IPS-NIHi11 (cell line): ENCODE data around the gene SND1.

Experiments
- DNase-seq: peaks from one replicate; pipeline ENCODE4 v3.0.0; 2012; ENCODE audit warnings: mixed read lengths, low spot score

The SND1 gene

DNA sequence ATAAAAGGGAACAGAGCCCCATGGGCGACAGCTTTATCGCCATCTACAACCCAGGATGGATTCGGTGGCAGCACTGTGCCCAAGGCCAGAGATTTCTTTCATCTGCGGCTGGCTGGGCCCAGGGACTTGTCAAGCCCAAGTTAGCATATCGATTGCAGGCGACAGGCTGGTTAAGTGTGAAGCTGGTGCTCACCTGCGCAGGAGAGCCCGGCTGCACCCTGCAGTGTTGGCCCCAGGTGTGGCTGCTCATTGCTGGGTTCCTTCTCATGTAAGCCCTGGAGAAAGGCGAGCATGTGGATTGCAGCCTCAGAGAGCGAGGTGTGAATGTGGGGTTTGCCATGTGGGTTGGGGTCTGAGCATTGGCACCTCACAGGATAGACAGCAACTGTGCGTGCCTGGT, 419.8 kb downstream of the SND1 start:
- no peak for DNase-seq

DNA sequence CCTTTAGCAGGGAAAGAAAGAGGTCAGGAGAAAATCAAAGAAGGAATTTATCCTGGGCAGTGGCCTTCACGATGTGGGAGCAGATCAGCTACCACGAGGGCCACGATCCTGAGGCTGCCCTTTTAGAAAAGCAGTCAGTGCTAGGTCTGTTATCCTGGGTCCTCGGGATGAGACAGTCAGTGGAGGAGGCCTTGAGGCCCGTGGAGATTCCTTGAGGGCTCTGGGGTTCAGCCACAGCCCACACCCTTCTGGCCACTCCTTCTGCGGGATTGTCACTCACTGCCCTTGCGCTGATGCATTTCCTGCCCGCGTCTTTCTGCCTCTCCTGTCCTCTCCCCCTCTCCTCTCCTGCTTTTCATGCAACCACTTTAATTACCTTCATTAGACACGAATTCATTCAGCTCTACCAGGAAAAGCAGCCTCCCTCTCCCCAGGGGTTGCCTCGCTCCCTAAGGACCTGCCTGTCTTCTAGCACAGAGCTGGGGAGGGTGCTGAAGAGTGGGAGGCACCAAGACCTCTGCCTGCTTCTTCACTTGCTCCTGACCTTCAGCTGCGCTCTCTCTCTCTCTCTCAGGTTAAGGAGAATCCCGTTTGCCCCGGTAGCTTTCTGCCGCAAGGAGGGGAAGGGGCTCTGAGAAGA, 421.8 kb downstream of the SND1 start:
- no peak for DNase-seq

DNA sequence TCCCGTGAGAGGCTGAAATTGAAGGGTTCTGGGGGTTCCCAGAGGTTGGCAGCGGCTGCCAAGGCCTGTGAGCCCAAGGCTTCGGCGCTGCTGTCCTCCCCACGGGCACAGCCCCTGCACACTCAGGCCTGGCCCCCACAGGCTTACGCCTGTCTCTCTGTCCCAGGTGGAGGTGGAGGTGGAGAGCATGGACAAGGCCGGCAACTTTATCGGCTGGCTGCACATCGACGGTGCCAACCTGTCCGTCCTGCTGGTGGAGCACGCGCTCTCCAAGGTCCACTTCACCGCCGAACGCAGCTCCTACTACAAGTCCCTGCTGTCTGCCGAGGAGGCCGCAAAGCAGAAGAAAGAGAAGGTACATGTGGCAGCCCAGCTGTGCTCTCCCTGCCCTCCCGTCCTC, 422.3 kb downstream of the SND1 start:
- no peak for DNase-seq

DNA sequence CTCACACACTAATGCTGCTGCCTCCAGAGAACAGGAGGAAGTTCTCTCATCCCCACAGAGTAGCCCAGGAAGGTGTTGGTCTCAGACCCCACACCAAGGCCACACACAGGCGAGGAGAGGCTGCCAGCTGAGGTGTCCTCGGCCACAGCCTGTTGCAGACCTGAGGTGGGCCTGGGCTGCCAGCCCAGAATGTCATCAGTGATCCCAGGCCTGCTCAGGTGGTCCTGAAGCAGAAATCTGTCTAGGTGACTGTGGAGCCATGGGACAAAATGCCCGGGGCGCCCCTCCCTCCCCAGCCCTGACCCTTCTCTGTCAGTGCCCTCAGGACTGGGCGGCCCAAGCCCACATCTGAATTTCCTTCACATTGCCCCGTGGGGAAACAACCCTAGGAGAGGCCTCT, 422.7 kb downstream of the SND1 start:
- DNase-seq: no peak

DNA sequence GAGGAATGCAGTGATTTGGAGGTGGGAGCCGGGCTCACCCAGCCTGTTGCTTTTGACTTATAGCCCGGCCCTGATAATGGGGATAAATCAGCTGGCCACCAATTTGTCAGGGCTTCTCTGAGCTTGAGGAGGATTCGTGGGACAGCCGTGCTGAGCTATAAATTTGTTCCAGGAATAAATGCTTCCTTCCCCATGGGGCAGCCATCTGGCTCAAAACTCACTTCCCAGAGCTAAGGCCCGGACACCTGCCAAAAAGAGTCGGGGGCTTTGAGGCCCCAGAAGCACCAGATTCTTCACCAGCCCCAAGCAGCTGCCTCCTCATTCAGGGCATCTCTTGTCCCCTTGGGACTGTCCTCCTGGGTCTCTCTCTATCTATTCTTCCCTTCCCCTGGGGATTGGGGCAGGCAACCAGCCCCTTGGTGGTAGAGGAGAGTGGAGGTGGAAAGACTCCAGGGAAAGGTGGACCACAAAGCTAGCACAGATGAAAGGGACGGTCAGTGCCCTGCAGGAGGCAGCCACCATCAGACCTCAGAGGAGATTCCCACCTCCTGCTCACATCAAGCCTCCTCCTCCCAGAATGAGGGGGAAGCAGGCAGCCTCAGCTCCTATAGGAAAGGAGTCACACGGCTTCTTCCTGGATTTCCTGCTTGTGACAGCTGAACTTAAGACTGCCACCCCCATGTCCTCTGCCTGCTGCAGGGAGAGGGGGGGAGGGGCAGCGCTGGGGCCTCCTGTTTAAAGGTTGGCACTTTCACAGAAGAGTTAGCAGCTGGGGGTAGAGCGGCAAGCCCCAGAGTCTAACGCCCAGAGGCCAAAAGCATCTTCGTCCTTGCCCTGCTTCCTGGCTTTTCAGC, 423.5 kb downstream of the SND1 start:
- DNase-seq: no peak

DNA sequence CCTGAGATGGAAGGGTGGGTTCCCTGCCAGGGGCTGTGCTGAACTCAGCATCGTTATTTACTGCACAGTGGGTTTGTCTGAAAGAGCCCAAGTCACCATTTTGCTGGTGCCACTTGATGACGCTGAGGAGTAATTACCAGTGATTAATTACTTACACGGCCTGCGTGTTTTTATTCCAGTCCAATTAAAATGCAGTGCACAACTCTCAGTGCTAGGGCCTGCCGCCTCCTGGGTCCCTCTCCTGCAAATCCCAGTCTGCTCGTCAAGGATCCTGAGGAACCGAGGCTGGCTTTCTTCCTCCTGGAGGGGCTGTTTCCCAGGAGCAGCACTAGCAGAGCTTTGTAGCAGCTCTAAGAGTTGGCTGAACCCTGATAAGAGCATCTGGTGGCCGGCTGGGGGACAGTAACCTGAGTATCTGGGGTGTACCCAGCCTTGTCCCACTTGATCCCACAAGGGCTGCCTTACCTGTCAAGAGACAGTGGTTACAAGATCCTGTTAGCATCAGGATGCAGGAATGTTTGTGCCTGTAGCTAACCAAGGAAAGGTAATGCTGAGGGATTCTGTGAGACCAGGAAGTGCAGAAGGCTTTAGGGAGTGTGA, 424.3 kb downstream of the SND1 start:
- DNase-seq: no peak

DNA sequence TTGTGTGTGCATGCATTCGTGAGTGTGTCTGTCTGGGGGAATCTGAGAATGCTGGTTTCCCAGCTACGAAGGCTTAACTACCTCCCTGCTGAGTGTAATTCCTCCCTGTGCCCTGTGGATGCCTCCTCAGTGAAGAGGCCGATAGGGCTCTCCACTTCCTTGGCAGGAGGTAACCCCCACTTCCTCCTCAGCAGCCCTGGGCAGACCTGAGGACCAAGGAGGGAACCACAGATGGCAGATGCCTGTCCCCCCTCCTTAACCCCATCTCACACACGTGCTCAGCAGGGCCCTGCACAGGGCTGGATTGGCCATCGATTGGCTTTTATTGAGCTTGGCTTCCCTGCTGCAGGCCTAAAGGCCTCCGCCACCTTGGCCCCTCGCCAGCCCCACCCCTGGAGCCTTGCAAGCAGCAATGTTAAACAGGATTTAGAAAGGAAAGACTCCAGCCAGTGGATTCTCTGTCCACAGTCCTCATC, 424.8 kb downstream of the SND1 start:
- no peak for DNase-seq

DNA sequence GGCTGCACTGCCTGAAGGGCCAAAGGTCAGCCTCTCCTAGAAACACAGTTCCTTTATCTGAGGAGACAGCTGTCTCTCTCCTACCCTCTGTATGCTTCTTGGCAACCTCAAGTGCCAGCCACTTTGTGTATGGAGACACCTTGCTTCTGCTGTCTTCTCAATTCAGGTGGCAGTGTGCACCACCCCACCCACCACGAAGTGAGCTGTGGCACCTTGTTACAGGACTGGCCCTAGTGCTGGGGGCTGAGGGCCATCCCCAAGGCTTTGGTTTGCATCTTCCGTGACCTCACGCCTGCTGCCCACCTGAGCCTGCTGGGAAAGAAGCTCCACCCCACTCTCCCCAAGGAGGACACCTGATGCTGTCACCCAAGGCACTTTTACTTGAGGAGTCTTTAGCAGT, 426.3 kb downstream of the SND1 start:
- DNase-seq: no peak

DNA sequence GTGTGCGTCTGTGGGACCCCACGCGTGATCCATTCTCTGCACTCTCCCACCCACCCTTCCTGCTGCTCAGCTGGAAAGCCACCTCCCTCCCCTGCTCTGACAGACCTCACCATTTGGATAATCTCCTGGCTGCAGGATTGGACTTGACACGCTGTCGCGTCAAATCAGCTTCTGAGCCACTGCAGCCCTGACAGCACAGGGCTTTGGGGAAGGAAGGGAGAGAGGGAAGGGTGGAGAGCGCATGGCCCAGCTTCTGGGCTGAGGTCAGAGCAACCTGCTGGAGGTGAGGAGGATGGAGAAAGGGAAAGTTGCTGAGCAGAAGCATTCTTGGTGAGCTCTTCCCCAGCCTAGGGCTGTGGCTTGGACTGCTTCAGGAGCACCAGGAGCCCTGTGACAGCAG, 428.2 kb downstream of the SND1 start:
- DNase-seq: no peak

DNA sequence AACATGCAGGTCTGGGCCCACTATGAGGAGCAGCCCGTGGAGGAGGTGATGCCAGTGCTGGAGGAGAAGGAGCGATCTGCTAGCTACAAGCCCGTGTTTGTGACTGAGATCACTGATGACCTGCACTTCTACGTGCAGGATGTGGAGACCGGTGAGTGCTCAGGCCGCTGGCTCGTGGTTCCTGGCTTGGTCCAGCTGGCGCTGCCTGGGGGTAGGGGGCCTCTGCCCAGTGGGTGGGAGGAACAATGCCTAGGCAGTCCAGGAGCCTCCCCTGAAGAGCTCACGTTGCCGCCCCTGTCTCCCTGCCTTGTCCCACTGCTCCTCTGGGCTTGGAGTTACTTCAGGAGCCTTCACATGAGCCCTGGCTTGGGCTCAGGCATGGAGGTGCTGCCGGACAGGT, 429.4 kb downstream of the SND1 start:
- DNase-seq: no peak

DNA sequence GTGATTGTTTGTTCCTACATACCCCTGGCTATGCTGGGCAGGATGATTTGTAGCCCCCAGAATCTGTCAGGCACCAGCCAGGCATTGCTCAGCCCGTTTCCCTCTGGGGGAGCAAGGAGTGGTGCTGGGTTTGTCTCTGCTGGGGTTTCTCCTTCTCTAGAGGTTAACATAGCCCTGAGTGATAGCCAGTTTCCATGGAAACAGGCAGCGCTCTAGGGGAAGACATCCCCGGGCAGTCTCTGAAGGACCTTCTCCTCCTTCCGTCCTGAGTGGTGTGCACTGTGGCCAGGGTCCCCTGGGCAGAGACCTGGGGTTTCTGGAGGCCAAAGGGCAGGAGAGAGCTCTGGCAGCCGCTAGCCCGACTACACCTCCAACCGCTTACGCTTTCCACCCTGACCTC, 429.8 kb downstream of the SND1 start:
- DNase-seq: no peak

DNA sequence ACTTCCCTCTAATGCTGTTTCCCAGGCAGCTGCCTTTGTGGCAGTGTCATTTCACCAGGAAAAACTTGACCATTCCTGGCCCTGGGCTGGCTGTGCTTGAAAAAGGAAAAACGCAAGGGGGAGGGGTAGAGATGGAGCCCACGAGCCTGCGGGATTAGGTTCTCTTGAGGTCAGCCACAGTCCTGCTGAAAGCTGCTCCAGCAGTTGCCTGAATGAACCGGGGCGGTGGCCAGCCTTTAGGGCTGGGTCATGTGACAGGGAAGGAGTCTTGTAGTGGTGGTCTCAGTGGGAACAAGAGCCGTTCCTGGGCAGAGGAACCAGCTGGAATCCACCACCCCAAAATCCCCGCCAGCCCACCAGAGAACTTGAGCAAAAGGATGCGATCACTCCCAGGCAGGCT, 430.4 kb downstream of the SND1 start:
- no peak for DNase-seq

DNA sequence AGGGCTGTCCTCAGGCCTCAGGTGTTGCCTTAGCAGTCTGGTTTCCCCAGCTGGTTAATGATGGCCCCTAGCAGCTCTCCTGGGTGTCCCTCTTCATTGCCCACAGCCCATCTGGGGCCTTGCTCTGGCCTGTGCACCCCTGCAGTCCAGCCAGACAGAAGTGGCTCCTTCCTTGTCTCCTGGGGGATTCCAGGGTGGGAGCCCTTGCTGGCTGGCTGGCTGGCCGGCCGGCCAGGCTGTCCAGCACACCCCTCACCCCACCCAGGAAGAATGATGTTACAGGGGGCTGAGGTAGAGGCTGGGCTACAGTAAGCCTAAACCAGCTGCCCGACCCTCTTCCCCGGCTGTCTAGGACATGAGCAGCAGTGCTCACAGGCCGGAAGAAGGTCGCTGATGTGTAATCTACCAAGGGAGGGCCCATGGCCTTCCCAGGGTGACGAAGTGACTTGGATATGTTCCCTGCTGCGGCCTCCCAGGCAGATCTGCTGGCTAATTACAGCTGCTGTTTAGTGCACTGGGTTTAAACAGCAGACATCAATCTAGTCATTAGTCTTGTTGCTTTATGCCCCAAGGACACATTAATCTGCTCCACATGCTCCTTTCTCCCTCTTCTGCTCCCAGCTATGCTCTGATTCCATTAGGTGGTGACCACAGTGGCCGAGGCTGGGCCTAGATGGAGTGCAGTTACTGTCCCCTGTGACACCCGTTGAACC, 433.1 kb downstream of the SND1 start:
- DNase-seq: no peak

DNA sequence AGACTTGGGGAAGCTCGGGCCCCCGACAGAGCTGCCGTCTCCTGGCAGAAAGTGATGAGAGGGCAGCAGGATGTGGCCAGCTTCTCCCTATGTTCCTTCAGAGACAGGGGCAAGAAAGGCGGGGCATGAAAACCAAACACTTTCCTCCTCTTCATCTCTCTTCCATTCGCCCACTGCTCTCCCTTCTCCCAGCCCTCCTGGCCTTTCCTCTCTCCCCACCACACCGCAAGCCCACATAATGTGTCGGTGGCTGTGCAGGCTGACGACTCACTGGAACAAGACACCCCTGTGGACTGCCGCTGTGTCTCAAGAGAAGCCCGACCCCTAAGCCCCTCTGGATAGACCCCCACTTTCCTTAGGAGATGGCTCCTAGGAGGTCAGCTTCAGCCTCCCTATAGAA, 438.5 kb downstream of the SND1 start:
- no peak for DNase-seq

DNA sequence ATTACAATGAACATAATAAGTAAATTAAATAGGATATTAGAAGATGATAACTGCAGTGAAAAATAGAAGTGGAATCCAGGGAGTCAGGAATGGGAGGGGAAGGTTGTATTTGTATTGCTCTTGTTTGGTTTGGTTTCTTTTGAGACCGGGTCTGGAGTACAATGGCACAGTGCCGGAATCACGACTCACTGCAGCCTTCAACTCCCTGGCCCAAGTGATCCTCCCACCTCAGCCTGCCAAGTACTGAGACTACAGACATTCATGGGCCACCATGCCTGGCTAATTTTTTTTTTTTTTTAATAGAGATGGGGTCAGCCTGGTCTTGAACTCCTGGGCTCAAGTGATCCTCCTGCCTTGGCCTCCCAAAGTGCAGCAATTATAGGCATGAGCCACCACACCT, 439.1 kb downstream of the SND1 start:
- no peak for DNase-seq

DNA sequence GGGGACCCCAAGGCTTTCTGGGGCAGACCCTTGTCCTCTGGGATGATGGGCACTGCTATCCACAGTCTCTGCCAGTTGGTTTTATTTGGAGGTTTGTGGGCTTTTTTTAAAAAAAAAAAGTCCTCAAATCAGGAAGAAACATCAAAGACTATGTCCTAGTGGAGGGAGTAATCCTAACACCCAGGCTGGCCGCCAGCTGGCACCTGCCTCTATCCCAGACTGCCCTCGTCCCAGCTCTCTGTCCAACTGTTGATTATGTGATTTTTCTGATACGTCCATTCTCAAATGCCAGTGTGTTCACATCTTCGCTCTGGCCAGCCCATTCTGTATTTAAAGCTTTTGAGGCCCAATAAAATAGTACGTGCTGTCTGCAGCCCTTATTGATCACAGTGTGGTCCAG, 440.2 kb downstream of the SND1 start:
- DNase-seq: no peak

DNA sequence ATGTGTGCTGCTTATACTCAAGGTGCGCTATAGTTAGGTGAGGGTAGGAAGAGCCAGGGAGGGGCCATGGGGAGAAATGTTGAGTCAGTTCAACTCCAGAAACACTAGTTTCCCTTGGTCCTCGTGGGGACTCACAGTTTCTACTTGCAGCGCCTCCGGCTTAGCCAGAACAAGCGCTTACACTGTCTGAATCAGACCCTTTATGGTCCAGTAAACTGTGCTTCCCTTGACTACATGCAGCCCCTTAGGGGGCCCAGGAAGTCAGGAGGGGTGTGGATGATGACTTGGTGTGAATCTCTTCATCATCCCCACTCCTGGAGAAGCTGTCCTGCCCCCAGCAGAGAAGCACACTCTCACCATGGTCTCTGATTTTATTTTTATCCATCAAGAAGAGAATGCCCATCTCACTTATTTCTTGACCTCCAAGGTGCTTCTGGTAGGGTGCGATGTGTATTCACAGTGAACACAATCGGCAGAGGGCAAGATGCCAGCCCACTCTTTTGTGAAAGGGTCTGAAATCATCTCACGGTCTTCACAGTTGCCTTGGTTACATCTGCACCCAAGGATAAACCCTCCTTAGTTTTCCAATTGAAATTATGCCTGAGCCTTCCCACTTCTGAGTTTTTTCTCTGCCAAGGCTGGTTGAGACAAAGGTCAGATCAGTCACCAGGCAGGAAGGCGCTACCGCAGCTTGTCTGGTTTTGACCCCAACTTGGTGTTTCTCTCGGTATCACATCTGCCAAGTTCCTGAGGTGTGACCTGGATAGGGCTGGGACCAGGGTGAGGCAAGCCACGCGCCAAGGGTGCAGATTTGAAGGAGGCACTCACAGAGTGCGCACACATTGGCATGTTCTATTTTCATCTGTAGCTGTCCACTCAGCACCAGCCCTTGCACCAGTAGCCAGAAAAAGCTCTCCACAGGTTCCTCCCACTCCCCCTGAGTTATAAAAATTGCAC, 441.9 kb downstream of the SND1 start:
- DNase-seq: no peak

DNA sequence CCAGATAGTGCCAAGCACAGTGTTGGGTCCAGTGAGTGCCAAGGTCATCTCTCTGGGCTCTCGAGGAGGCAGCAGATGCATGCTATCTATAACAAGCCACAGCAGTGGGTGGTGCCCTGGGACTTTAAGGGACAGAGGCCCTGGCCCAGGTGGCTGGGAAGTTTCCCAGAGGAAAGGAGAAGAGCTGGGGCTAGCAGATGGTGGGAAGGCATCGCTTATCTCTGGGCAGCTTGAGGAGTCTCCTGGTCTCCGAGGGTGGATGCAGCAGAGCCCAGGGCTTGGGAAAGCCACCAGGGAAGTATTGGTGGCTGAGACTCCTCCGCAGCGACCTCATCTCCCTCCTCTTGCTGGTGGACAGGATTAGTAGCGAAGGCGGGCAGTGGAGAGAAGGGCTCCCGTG, 442.7 kb downstream of the SND1 start:
- DNase-seq: no peak

DNA sequence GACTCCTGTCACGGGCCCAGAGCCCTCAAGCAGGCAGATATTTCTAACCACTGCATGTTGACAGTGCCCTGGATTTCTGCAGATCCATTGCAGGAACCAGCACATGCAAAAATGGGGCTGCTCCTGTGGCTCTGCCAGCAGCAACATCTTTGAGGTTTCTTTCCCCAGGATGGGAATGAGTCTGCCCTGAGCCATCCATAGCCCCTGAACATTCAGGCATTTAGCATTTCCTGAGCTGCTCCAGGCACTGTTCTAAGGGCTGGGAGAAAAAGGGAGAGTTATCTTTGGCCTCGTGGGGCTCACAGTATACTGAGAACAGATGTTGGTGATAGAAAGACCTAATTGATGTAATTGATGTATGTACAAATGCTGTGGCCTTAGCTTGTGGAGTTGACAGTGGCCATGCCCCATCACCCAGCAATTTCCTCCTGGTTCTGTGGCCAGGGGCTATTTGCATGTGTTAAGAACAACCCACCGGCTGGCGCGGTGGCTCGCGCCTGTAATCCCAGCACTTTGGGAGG, 445.3 kb downstream of the SND1 start:
- DNase-seq: no peak

DNA sequence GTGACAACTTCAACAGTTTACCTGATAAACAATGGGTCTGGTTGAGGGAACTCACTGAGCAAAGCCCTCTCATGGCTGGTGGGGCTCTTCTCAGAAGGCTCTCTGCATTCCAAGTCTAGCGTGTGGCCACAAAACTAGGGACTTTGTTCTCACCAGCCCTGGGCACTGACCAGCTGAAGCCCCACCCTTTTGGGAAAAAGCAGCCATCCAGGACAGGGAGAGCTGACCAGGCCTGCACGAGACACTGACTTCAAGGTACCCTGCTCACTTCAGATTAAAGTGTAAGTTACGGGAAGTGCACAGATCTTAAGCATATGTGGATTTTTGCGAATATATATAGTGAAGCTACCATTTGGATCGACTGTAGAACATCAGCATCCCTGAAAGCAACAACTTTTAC, 446.6 kb downstream of the SND1 start:
- no peak for DNase-seq

DNA sequence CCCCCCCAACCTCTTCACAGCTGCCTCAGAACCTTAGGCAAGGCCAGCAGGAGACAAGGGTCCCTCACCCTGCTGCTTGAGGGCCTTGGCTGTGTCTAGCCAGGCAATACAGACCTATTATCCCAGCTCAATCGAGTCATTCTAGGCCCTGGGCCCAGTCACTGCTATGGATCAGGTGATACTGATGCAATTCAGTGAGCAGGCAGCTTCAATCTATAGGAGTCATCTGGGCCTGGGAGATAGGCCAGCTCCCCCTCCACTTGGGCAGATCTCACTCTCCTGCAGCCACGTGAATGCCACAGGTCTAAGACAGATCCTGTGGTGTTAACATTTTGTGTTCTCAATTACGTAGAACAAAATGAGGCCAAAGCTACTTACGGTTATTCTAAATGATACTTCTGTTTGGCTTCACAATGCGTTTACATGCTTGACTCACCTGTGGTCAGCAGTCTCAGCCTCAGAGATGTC, 447.2 kb downstream of the SND1 start:
- DNase-seq: no peak
